GM19468 (cell line): Measurements from ENCODE around the gene ZFR2.
"Not testable (repeated sequence)": the region's sequence is repeated elsewhere in the genome, so short reads cannot be mapped to it uniquely, and the experiment has no call there.

ENCODE experiments used
- ATAC-seq: cut with Tn5 transposase; IDR thresholded peaks from one replicate; pipeline ENCODE4 v1.9.1; 2021; ENCODE audit warnings: mild to moderate bottlenecking, moderate library complexity, moderate number of reproducible peaks; ENCODE audit not compliant: unreplicated experiment; ENCODE audit errors: extremely low read depth

The ZFR2 gene

GRCh38 chr19:3818466-3818865 is 50.4 kb downstream of the ZFR2 start:
- ATAC-seq, result no peak

GRCh38 chr19:3817761-3818160 is 51.1 kb downstream of the ZFR2 start:
- no peak for ATAC-seq

- ATAC-seq, result no peak
These were observed 52.1 kb downstream of the ZFR2 start for GRCh38 chr19:3816566-3817218.

DNA sequence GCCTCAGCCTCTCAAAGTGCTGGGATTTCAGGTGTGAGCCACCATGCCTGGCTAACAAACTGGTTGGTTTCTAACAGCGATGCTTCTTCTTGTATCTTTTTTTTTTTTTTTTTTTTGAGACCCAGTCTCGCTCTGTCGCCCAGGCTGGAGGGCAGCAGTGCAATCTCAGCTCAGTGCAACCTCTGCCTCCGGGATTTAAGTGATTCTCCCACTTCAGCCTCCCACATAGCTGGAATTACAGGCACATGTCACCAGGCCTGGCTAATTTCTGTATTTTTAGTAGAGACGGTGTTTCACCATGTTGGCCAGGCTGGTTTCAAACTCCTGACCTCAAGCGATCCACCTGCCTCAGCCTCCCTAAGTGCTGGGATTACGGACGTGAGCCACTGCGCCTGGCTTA is 52.7 kb downstream of the ZFR2 start:
- ATAC-seq, result not testable (repeated sequence)

GRCh38 chr19:3814648-3815047 is 54.2 kb downstream of the ZFR2 start:
- ATAC-seq, result no peak

DNA sequence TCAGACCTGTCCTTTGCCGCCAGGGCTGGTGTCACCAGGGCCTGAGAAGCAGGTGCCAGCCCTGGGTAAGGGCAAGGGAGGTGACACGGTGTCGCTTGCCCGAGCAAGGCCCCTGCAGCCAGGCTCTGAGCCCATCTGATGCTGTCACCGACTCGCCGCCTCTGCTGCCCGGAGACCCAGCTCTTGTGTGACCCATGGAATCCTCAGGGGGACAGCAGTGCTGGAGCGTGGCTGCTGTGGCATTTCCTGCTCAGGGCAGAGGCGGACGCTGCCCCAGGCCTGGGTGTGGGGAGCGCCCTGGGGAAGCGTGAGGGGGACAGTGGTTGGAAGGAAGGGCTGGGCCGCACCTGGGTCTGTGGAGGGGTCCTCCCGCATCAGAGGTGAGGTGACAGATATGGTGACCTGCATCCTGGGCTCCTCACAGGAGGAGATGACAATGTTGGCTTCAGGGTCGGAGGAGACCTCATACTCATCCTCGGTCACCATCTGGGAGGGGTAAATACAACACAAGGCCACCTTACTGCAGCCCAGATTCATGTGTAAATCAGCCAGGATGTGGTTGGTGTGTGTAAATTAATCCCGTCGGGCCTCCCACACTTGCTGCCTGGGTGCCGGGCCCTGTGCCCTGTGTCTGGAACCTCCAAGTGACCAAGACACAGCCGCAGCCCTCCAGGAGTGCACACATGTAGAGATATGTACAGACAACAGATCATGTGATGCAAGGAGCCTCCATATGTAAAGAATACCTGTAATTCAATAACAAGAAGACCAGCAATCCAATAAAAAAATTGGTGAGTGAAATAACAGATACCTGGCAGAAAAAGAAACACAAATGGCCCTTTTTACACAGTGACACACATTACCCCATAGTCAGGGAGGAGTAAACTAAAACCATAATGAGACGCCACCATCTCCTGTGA is 55.1 kb downstream of the ZFR2 start:
- no peak for ATAC-seq

DNA sequence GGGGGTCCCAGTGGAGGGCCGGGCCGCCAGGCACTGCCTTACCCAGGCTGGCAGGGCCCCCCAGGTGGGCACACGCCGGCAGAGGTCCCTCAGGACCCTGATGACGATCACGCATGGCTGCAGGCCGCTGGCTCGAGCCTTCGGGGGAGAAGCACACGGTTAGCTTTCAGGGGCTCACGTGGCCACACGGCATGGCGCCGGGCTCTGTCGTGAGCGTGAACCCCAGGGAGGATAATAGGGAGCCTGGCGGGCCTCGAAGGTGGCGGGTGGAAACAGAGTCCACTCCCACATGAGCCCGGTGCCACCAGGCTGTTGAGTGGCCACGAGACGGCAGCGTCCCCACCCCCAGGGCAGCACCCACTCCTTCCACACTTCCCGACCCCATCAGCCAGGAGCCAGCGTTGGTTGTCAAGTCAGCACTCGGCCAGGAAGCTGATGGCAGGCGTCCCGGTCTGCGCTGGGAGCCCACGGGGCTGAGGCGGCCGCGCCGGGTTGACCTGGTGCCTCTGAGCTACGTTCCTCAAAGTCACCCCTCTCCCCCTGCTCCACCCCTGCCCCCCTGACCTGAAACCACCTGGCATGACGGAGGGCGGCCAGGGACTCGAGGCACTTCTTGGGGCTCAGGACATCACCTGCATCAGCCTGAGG is 58.0 kb downstream of the ZFR2 start:
- ATAC-seq, result no peak

GRCh38 chr19:3809881-3810707 is 58.7 kb downstream of the ZFR2 start:
- ATAC-seq, result no peak

- no peak for ATAC-seq
These were observed 60.3 kb downstream of the ZFR2 start for GRCh38 chr19:3808420-3809143.

GRCh38 chr19:3807574-3808354 is 61.1 kb downstream of the ZFR2 start:
- no peak for ATAC-seq

GRCh38 chr19:3807131-3807480 is 61.7 kb downstream of the ZFR2 start:
- no peak for ATAC-seq

- ATAC-seq, result no peak
These were observed 63.0 kb downstream of the ZFR2 start for GRCh38 chr19:3805859-3806258.

DNA sequence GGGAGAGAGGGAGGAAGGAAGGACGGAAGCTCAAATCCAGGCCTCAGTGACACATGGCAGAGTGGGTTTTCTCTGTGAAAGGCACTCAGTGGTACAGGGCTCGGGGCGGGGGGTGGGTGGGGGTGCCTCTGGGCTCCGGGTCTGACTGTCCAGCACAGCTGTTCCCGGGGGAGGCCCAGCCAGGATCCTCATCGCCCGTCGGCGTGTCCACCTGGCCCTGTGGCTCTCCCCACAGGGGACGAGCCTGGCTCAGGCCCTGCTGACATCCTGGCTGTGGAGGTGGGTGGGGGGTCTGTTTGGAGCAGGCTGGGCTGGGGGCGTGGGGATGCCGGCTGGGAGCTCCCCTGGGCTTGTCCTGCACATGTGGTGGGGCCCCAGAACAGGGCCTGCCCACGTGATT is 64.4 kb downstream of the ZFR2 start:
- ATAC-seq, result no peak

DNA sequence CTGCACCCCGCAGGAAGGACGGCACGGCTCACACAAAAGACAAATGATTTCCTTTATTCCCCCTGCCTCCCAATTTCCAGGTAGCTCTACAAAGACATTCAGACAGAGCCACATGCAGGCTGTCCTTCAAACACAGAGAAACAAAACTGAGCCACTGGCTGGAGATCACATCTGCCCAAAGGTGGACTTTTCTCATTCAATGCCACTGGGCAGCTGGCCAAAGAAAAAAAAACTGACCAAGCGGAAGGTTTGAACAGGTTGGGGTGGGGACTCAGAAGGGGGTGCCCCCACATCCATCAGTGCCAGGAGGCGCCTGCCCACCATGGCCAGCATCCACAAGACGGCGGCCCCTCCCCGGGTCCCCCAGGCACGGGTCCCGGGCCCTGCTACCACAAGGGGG is 64.9 kb downstream of the ZFR2 start:
- no peak for ATAC-seq

DNA sequence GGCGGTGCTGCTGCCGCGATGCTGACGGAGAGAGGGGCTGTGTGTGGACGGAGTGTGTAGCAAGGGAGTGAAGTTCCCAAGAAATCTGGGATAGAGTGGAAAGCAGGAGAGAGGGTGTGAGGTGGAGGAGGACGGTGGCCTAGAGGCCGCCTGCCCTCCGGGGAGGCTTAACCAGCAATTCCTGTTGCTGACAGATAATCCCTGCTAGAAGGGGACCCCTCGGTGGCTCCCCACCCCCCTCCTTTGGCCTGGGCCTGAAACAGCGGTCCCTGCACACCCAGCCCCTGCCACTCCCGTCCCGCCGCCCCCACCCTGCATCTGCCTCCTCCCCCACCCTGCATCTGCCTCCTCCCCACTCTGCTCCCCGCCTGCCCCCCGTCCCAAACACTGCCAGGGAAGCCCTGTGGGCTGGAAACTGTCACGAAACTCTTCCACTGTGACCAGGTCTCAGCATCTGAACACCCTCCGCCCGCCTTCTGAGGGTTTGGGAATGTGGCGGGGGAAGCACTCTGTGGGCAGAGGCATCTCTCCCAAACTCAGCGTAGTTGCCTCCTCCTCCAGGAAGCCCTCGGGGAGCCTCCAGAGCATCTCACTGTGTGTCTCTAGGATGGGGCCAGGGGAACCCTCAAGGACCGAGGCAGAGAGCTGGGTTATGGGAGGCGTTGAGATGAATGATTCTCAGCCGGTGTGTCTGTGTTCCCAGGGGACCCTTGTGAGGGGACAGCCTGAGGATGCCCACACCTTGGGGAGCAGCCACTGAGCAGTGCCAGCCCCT is 65.5 kb downstream of the ZFR2 start:
- no peak for ATAC-seq

- no peak for ATAC-seq
These were observed 67.3 kb downstream of the ZFR2 start for GRCh38 chr19:3801412-3802096.

GRCh38 chr19:3800996-3801395 is 67.8 kb downstream of the ZFR2 start:
- no peak for ATAC-seq

- ATAC-seq, result no peak
These were observed 70.7 kb downstream of the ZFR2 start for GRCh38 chr19:3798137-3798536.
